CD14-positive monocyte (primary cell): ENCODE measurements around the gene MTG2. TPM values are rescaled to one million over a fixed set of nuclear protein-coding genes. Genes with fewer than 3 reads are reported as not detected.
A peak's percentile ranks its signal among the peaks of the same experiment; 100 is the strongest.

Experiments used
- DNase-seq, 3 donors: peaks; one replicate each; pipeline ENCODE4 v3.0.0-alpha.2; 2011 to 2022
- H2AFZ ChIP-seq: 2 replicates; pipeline ENCODE4 v1.6.0; 2012; ENCODE audit warnings: mild to moderate bottlenecking, low read depth, low read length, inconsistent platforms; ENCODE audit not compliant: insufficient read depth, poor library complexity, severe bottlenecking
- H3K27ac ChIP-seq, 2 donors: 1 replicate in 1 of 2; 2 replicates in 1 of 2; pipeline ENCODE4 v1.5.1; 2012 to 2013; ENCODE audit warnings: low read length in 2 of 2, control low read depth in 1 of 2, inconsistent platforms in 1 of 2, low read depth in 1 of 2, mild to moderate bottlenecking in 1 of 2
- H3K27me3 ChIP-seq, 2 donors: one replicate each; pipeline versions ENCODE4 v1.6.0 to v1.6.1; 2011 to 2013; ENCODE audit warnings: low read length in 2 of 2; ENCODE audit not compliant: control insufficient read depth in 2 of 2, insufficient read depth in 2 of 2
- H3K36me3 ChIP-seq, 2 donors: replicated peaks in 1 of 2; 1 replicate in 1 of 2; 2 replicates in 1 of 2; pipeline versions ENCODE4 v1.5.1 to v1.6.1; 2012 to 2013; ENCODE audit warnings: low read length in 2 of 2, control low read depth in 1 of 2, inconsistent platforms in 1 of 2, mild to moderate bottlenecking in 1 of 2; ENCODE audit not compliant: insufficient read depth in 2 of 2, control insufficient read depth in 1 of 2
- H3K4me1 ChIP-seq, 2 donors: 1 replicate in 1 of 2; 2 replicates in 1 of 2; pipeline versions ENCODE4 v1.5.1 to v1.6.1; 2012 to 2013; ENCODE audit warnings: low read length in 2 of 2, control low read depth in 1 of 2, inconsistent platforms in 1 of 2, mild to moderate bottlenecking in 1 of 2, moderate library complexity in 1 of 2; ENCODE audit not compliant: insufficient read depth in 2 of 2, control insufficient read depth in 1 of 2
- H3K4me2 ChIP-seq: replicated peaks from 2 replicates; pipeline ENCODE3; 2012; ENCODE audit warnings: low read length, moderate library complexity, mild to moderate bottlenecking; ENCODE audit not compliant: poor library complexity, severe bottlenecking; ENCODE audit errors: extremely low read depth
- H3K4me3 ChIP-seq, 3 experiments: fragments of 200-600 bp in 1 of 3; sonication (generic) in 1 of 3; replicated peaks in 1 of 3; 1 replicate in 2 of 3; 2 replicates in 1 of 3; pipeline ENCODE4 v1.5.1; 2011 to 2013; ENCODE audit warnings: low read length in 3 of 3, mild to moderate bottlenecking in 3 of 3, control low read depth in 2 of 3, low read depth in 2 of 3, inconsistent platforms in 1 of 3, moderate library complexity in 1 of 3
- H3K79me2 ChIP-seq: 2 replicates; pipeline ENCODE4 v1.6.0; 2012; ENCODE audit warnings: mild to moderate bottlenecking, control low read depth, inconsistent platforms, low read length, moderate library complexity; ENCODE audit not compliant: insufficient read depth
- H3K9ac ChIP-seq: 2 replicates; pipeline ENCODE4 v1.6.0; 2017; ENCODE audit warnings: low read length, mild to moderate bottlenecking; ENCODE audit not compliant: insufficient read depth, poor library complexity, severe bottlenecking
- H3K9me3 ChIP-seq, 2 donors: replicated peaks in 1 of 2; 1 replicate in 1 of 2; 2 replicates in 1 of 2; pipeline versions ENCODE4 v1.5.1 to v1.6.1; 2012 to 2013; ENCODE audit warnings: low read length in 2 of 2, control low read depth in 1 of 2; ENCODE audit not compliant: control insufficient read depth in 1 of 2, insufficient read depth in 1 of 2
- H4K20me1 ChIP-seq: 2 replicates; pipeline ENCODE4 v1.6.0; 2012; ENCODE audit warnings: mild to moderate bottlenecking, low read length, control low read depth, moderate library complexity; ENCODE audit not compliant: insufficient read depth
- H3K27ac Mint-ChIP-seq, 7 donors: one replicate each; pipeline ENCODE4 v1.8.0; 2020; ENCODE audit warnings: mild to moderate bottlenecking in 7 of 7, mixed read lengths in 7 of 7, moderate library complexity in 6 of 7, inconsistent platforms in 2 of 7
- H3K27me3 Mint-ChIP-seq, 3 donors: one replicate each; pipeline ENCODE4 v1.8.0; 2021 to 2022; ENCODE audit warnings: low read depth in 3 of 3, mild to moderate bottlenecking in 3 of 3, mixed read lengths in 3 of 3, moderate library complexity in 3 of 3, inconsistent platforms in 1 of 3
- H3K36me3 Mint-ChIP-seq, 2 donors: one replicate each; pipeline ENCODE4 v1.8.0; 2020; ENCODE audit warnings: mixed read lengths in 2 of 2, inconsistent platforms in 1 of 2, mild to moderate bottlenecking in 1 of 2
- H3K4me1 Mint-ChIP-seq: one replicate; pipeline ENCODE4 v1.8.0; 2020; ENCODE audit warnings: mild to moderate bottlenecking, mixed read lengths
- H3K4me3 Mint-ChIP-seq, 2 donors: one replicate each; pipeline ENCODE4 v1.8.0; 2020; ENCODE audit warnings: mild to moderate bottlenecking in 2 of 2, mixed read lengths in 2 of 2, moderate library complexity in 1 of 2
- H3K9me3 Mint-ChIP-seq, 7 donors: one replicate each; pipeline ENCODE4 v1.8.0; 2020 to 2022; ENCODE audit warnings: mixed read lengths in 7 of 7, mild to moderate bottlenecking in 6 of 7, moderate library complexity in 6 of 7, inconsistent platforms in 2 of 7
- WGBS: methylation state at CpG from one replicate; pipeline ENCODE4 v1.1.5; 2013; ENCODE audit warnings: missing lambda C conversion rate; ENCODE audit not compliant: insufficient coverage; 5-methylcytosine and 5-hydroxymethylcytosine counted together
- intact Hi-C, 2 donors: fragments of 100-400 bp; cut with micrococcal nuclease; formaldehyde crosslinking; loops; one replicate each; pipeline versions ENCODE4 v1.15.0 to v1.15.1; 2023
- polyA plus RNA-seq, 3 donors: library from polyadenylated mRNA; depleted of rRNA in 1 of 3; unstranded in 2 of 3; stranded (reverse) in 1 of 3; fragments of 300-500 nt in 2 of 3; fragments of >200 nt in 1 of 3; fragmentation: Illumina TruSeq in 2 of 3; gene quantifications; 1 replicate in 2 of 3; 2 replicates in 1 of 3; pipeline ENCODE4 v1.2.3, GENCODE V29; 2012 to 2021
- TF ChIP-seq, protein P1 (sequence below): fragments of 200-600 bp; IDR thresholded peaks from one replicate; pipeline ENCODE4 v1.8.0; 2022; ENCODE audit warnings: antibody characterized with exemption, mild to moderate bottlenecking

Gene MTG2
- polyA plus RNA-seq, 3 donors: 10.8 to 16.1 (median 14.9) TPM

DNA sequence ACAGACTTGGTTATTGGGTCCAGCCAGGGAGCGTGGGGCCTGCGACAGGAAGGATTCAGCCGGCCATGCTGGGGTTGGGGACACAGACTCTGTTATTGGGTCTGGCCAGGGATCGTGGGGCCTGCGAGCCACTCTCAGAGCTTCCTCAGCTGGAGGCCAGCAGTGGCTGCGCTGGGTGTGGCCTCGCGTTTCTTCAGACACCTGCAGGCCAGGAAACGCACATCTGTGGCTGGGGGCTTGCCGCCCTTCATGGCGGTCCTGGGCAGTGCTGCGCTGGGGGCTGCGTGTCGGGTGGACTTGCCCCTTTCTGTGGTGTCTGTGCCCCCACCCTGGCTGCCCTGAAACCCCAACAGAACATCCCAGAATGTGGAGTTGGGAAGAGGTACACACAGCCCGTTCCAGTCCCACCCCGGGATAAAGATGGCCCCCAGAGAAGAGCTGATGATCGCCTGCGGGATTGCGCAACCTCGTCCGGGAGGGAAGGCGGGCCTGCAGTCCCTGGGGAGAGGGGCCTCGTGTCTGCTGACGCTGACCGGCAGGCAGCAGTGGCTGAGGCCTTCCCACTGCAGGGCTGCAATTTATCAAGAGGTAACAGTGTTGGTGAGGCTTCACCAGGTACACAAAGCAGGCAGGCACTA is 16.9 kb upstream of the MTG2 start:
- Mint-ChIP-seq H3K9me3 (no peaks in the 10 kb centered on the region), H3K4me1 (no peaks in the 10 kb centered on the region), H3K4me3 (no peak overlapping the region), H3K36me3 (peaks cover 58 to 93% of the 10 kb centered on the region in 2 donors), H3K27ac (peak overlapping the region in 1 of 7 donors; percentile 75), H3K27me3 (peaks cover 0 to 2% (median 0%) of the 10 kb centered on the region in 3 donors)
- intact Hi-C loops: no loop called here
- Histone ChIP-seq H2AFZ (no peak overlapping the region), H3K4me3 (no peak overlapping the region), H3K79me2 (no peaks in the 10 kb centered on the region), H3K9ac (no peak overlapping the region), H3K27ac (no peak overlapping the region), H3K9me3 (no peaks in the 10 kb centered on the region), H3K4me1 (no peaks in the 10 kb centered on the region), H4K20me1 (no peaks in the 10 kb centered on the region), H3K27me3 (no peaks in the 10 kb centered on the region), H3K36me3 (peaks cover 49 to 82% of the 10 kb centered on the region in 2 donors), H3K4me2 (no peak overlapping the region)
- DNase-seq: no peak
- TF ChIP-seq, protein P1, sequence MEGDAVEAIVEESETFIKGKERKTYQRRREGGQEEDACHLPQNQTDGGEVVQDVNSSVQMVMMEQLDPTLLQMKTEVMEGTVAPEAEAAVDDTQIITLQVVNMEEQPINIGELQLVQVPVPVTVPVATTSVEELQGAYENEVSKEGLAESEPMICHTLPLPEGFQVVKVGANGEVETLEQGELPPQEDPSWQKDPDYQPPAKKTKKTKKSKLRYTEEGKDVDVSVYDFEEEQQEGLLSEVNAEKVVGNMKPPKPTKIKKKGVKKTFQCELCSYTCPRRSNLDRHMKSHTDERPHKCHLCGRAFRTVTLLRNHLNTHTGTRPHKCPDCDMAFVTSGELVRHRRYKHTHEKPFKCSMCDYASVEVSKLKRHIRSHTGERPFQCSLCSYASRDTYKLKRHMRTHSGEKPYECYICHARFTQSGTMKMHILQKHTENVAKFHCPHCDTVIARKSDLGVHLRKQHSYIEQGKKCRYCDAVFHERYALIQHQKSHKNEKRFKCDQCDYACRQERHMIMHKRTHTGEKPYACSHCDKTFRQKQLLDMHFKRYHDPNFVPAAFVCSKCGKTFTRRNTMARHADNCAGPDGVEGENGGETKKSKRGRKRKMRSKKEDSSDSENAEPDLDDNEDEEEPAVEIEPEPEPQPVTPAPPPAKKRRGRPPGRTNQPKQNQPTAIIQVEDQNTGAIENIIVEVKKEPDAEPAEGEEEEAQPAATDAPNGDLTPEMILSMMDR: no peak
- WGBS: 85% methylated on average over 24 of the region's 25 CpGs

DNA sequence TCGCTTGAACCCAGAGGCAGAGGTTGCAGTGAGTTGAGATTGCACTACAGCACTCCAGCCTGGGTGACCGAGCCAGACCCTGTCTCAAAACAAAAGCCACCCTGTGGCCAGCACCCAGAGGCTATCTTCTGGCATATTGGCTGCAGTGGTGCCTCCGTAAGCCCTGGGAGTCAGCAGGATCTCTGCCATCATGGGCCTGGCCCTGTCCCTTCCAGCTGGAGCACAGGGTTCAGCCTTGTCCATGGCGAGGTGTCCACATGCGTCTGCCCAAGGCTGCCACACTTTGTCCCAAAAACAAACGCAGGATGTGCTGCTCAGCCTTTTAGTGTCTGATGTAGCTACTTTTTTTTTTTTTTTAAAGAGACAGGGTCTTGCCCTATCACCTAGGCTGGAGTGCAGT is 15.4 kb upstream of the MTG2 start:
- no peaks in the 10 kb centered on the region for H3K9me3 ChIP-seq
- no peak overlapping the region for H3K4me2 ChIP-seq
- H3K27me3 Mint-ChIP-seq: peaks cover 0 to 2% (median 0%) of the 10 kb centered on the region in 3 donors
- H3K9ac ChIP-seq: no peak overlapping the region
- no peak overlapping the region for H3K27ac Mint-ChIP-seq
- no peak for DNase-seq
- H3K4me1 ChIP-seq: no peaks in the 10 kb centered on the region
- H3K4me1 Mint-ChIP-seq: no peaks in the 10 kb centered on the region
- 99% methylated on average over 5 of the region's 6 CpGs for WGBS
- no peak overlapping the region for H2AFZ ChIP-seq
- TF ChIP-seq, protein P1: no peak
- H3K79me2 ChIP-seq: no peaks in the 10 kb centered on the region
- H3K36me3 Mint-ChIP-seq: peaks cover 53 to 88% of the 10 kb centered on the region in 2 donors
- no peak overlapping the region for H3K27ac ChIP-seq
- no peaks in the 10 kb centered on the region for H3K27me3 ChIP-seq
- no peaks in the 10 kb centered on the region for H4K20me1 ChIP-seq
- H3K4me3 Mint-ChIP-seq: no peak overlapping the region
- H3K4me3 ChIP-seq: no peak overlapping the region
- intact Hi-C loops: no loop called here
- H3K36me3 ChIP-seq: peaks cover 38 to 68% of the 10 kb centered on the region in 2 donors
- no peaks in the 10 kb centered on the region for H3K9me3 Mint-ChIP-seq
